HG03442 (cell line): Measurements from ENCODE around the gene CTSE.
"Not testable (repeated sequence)": the region's sequence is repeated elsewhere in the genome, so short reads cannot be mapped to it uniquely, and the experiment has no call there.

Experiments used
- ATAC-seq: cut with Tn5 transposase; IDR thresholded peaks from one replicate; pipeline ENCODE4 v1.9.1; 2021; ENCODE audit warnings: mild to moderate bottlenecking, moderate library complexity; ENCODE audit not compliant: unreplicated experiment

The CTSE gene

GRCh38 chr1:206020393-206021007 is 3.2 kb downstream of the CTSE start:
- ATAC-seq = no peak

- ATAC-seq = no peak
Observed at GRCh38 chr1:206015071-206015470, 8.6 kb downstream of the CTSE start.

DNA sequence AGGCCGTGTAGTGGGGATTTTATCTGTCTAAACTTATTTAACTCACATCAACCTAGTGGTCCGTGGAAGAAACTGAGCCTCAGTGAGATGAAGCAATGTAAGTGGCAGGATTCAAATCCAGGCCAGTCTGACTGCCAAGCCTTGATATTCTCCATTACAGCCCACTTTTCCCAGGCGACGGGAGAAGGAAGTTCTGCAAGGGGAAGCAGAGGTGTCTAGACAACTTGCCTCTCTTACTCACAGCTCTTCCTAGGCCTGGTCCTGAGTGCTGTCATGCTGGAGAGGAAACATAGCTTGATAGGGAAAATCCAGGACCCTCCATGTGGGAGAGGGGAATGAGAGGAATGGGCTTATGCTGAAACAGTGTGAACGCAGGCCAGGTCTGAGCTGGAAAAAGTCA is 9.1 kb downstream of the CTSE start:
- no peak for ATAC-seq

DNA sequence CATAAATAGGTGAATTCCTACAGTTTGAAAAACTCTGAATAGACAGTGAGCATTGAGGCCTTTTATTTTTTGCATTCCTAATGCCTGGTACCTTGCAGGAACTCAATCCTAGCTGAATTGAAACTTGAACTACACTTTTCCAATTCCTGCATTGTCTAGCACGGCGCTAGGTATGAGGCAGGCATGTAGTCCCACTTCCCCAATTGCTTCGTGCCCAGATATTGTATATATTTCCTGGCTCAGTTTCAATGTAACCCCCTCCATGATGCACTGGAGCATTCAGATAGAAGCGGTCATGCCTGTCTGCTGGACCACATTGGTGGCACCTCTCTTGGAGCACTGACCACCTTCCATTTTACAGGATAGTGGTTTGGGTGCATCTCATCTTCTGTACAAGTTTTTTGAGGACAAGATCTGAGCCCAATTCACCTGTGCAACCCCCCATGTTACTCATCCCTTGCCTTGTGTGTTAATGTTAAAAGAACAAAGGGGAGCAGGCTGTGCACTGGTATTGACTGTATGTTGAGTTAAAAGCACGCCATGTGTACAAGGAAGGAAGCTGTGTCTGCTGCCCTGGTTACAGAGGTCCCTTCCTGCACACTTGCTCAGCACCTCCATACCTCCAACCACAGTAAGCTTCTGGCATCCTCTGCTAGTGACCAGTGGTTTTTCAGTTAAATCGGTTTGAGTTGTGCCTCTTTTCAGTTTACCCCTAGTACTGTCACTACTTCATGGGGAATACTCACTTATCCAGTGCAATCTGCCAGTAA is 10.5 kb downstream of the CTSE start:
- ATAC-seq = no peak

GRCh38 chr1:206012086-206012859 is 11.4 kb downstream of the CTSE start:
- ATAC-seq = peak; percentile 93

- ATAC-seq = no peak
Observed at GRCh38 chr1:206011057-206011456, 12.6 kb downstream of the CTSE start.

DNA sequence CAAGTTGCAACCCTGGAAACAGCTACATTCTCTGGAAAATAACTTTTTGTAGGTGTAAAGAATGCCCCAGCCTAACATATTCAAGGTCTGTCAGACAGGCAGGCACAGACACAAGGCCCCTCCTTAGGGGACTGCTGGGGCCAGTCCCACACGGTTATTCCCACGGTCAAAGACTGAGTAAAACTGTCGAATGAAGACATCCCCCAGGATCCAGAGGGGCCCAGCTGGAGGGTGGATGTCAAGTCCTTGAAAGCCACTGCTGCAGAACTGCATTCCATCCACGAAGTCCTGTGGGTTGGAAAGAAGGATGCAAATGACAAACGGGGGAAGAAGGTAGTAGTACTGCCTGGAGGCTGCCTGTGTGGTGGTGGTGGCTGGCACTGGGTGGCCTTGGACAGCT is 13.6 kb downstream of the CTSE start:
- no peak for ATAC-seq

DNA sequence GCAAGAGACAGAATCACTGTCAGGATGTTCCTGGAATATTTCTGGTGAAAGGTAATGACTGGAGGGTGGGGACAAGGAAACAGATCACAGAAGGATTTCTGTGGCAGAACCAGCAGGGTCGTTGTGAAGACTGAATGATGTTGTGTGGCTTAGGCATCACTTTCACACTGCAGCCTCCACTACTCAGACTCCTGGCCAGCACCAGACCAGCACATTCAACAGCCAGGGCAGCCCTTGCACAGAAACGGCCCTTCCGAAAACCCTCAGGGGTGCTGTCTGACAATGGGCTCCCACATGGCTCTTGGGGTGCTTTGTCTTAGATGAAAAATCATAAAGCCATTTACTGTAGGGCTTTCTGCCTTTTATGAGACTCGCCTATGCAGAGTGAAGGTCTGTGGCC is 16.7 kb downstream of the CTSE start:
- ATAC-seq = no peak

DNA sequence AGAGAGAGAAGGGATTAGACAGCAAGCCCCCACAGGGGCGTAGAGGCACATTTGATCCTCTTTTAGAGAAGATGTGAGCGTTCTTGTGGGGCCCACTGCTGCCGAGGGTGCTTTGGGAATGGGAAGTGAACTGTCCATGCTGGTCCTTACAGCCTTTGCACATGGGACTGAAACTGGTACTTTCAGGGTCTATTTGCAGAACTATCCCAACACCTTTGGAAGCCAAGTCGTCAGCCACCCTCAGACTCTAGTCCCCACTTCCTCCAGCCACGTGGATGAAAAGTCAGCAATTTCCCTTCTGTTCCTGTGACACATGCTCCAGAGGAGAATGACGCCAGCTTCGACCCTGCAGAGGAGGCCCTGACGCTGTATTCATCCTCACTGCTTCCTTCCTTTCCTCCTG is 17.9 kb downstream of the CTSE start:
- no peak for ATAC-seq

DNA sequence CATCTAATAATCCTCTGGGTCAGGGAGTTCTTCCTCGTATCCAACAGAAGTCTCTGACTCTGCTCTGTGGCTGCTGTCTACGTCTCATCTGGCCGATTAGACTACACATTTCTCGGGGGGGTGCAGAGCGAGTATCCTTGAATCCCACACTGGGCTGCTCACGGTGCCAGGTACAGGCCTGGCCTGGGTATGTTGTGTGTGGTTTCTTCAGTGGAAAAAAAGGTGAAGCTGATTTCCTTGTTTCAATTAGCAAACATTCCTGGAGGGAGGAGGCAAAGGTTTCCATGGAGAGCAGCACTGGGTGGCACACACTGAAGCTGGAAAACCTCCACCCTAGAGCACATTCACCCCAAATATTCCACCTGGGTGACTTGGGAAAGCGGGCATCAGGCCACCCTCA is 18.5 kb downstream of the CTSE start:
- ATAC-seq = no peak

DNA sequence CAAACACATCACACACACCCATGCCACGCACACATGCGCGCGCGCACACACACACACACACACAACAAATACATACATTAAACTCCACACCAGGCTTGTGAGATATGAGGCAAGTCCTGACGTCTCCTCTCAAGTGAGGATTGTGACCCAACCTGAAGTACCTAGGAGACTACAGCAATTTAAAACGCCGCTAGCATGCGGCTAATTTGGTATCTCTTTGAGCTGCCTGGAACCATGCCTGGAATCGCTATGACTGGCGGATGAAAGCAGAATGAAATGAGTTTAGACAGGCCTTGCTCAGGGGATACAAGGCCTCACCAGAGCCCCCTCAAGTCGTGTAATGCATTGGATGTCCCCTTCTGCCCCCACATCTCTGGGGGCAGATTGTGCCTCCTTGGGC is 18.9 kb downstream of the CTSE start:
- ATAC-seq = no peak

DNA sequence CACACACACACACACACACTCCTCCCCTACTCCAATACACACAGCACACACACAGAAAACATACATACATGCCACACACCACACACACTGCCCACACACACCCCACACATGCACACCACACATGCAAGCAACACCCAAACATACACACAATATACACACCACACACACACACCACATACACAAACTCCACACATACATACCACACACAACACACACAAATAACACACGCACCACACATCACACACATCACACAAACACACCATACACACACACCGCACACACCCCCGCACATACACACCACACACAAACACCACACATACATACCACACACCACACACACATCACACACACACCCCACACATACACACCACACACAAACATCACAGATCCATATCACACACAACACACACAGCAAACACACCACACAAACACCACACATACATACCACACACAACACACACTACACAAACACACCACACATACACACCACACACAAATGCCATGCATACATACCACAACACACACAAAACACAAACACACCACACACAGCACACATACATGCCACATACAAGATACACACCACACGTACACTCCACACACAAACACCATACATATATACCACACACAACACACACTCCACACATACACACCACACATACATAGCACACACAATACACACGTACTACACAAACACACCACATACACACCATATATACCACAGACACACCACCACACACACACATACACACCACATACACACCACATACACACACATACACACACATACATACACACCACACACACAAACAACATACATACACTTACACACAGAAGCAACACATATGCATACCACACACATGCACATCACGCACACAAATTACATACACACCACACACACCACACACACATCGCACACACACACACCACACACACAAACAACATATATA is 19.6 kb downstream of the CTSE start:
- no peak for ATAC-seq

- ATAC-seq = no peak
Observed at GRCh38 chr1:206002871-206003801, 20.6 kb downstream of the CTSE start, which contains the start of gene RAB7B. TSS of gene RAB7B (minus strand) at chr1:206003395. CDS start at chr1:205994135, 9,260 bp downstream.

DNA sequence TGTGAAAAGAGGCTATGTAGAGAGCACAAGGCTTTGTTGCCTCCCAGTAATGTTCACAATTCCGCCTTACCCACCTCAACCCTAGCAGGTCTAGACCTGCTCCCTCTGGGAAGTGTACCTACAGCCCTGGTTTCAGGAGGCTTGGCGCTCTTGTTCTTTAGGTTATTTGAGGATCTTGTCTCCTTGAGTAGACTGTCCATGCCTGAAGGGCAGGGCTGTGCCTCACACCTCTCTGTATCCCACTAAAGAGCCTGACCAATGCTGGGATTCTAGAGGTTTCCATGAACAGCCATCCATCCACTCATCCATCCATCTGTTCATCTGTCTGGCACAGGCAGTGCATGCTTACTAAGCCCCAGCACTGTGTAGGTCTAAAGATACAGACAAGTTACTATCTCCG is 21.5 kb downstream of the CTSE start:
- no peak for ATAC-seq

- no peak for ATAC-seq
Observed at GRCh38 chr1:206001476-206001888, 22.2 kb downstream of the CTSE start.

DNA sequence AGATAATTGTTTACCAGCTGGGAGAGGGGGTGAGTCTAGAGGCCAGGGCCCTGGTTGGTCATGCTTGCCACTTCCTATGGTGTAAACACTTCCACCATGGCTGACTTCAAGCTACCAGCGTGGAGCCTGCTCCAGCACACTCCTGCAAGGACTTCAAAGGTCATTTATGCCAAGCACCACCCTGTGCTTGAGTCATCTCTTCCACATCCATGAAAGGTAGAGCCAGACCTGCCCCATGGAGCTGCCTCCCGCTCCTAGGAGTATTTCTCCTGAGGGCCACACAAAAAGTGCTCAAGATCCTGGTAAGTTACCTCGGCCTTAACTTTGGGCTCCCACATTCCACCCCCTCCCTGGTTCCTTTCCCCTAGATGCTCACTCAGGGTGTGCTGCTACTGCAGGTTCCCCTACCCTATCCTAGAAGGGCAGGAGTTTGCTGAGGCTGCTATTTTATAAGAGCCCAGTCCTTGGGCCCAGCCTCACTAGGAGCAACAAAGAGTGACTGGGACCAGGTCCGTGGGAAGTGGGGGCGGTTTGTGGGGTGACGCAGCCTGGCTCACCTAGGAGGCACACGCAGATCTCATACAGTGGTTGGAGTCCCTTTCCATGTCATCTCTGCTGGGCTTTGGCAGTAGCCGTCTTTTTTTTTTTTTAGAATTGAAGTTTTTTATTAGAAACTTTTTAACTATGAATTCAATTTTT is 22.9 kb downstream of the CTSE start:
- ATAC-seq = no peak

GRCh38 chr1:205998457-205999241 is 25.0 kb downstream of the CTSE start:
- no peak for ATAC-seq

DNA sequence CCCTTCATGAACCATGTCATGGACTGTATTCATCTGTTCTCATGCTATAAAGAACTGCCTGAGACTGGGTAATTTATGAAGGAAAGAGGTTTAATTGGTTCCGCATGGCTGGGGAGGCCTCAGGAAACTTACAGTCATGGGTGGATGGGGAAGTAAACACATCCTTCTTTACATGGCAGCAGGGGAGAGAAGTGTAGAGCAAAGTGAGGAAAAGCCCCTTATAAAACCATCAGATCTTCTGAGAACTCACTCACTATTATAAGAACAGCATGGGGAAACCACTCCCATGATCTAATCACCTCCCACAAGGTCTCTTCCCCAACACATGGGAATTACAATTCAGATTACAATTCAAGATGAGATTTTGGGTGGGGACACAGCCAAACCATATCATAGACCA is 27.1 kb downstream of the CTSE start:
- ATAC-seq = not testable (repeated sequence)
